GM12875 (cell line): Measurements from ENCODE around the gene ACAT2.
A peak's percentile ranks its signal among the peaks of the same experiment; 100 is the strongest.
"Not testable (repeated sequence)": the region's sequence is repeated elsewhere in the genome, so short reads cannot be mapped to it uniquely, and the experiment has no call there.

Experiments used
- H3K4me3 ChIP-seq: one replicate; pipeline ENCODE4 v1.5.1; 2011; ENCODE audit warnings: low read depth, low read length, control low read depth
- TF ChIP-seq, protein P1 (sequence below): IDR thresholded peaks from 2 replicates; pipeline ENCODE4 v1.5.1; 2011; ENCODE audit warnings: low read depth, mild to moderate bottlenecking, control low read depth, inconsistent platforms, low read length, moderate library complexity, borderline replicate concordance; ENCODE audit not compliant: insufficient read depth

ACAT2 gene

DNA sequence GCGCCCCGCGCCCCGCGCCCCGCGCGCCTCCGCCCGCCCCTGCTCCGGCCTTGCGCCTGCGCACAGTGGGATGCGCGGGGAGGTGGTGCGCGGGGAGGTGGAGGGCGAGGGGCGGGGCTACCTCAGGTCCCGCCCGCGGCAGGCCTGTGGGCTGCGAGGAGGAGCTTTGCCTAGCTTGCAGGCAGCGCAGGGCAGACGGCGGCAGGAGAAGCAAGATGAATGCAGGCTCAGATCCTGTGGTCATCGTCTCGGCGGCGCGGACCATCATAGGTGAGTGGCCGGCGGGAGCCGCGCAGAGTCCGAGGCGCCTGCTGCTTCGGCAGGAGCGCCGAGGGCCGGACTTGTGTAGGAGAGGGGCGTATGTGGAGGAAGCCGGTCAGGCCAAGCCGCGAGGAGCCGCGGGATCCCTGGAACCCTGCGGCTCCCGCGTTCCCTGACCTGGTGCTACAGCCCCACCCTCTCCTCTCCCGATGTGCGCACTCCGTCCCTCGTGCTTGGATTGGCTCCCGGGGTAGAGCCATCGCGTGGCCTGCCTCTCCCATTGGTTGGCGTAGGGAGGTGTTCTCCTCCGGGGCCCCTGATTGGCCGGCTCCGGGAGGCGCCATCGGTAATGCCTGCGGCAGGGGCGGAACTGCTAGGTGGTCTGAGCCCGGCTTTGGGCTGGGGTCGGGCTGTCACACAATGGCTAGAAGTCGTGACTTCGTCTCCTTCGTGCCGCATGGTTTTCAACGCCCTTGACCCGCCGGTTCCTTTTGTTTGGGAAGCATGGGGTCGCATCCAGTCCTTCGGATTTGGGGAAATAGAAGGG is at the start of gene ACAT2:
TSS of gene ACAT2 (plus strand) at position 173 of the 808 bp plus-strand sequence. CDS start at position 216, 43 bp downstream.
- H3K4me3 ChIP-seq = peak within 1 kb of the TSS; percentile 65
- TF ChIP-seq, protein P1, sequence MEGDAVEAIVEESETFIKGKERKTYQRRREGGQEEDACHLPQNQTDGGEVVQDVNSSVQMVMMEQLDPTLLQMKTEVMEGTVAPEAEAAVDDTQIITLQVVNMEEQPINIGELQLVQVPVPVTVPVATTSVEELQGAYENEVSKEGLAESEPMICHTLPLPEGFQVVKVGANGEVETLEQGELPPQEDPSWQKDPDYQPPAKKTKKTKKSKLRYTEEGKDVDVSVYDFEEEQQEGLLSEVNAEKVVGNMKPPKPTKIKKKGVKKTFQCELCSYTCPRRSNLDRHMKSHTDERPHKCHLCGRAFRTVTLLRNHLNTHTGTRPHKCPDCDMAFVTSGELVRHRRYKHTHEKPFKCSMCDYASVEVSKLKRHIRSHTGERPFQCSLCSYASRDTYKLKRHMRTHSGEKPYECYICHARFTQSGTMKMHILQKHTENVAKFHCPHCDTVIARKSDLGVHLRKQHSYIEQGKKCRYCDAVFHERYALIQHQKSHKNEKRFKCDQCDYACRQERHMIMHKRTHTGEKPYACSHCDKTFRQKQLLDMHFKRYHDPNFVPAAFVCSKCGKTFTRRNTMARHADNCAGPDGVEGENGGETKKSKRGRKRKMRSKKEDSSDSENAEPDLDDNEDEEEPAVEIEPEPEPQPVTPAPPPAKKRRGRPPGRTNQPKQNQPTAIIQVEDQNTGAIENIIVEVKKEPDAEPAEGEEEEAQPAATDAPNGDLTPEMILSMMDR = no peak

DNA sequence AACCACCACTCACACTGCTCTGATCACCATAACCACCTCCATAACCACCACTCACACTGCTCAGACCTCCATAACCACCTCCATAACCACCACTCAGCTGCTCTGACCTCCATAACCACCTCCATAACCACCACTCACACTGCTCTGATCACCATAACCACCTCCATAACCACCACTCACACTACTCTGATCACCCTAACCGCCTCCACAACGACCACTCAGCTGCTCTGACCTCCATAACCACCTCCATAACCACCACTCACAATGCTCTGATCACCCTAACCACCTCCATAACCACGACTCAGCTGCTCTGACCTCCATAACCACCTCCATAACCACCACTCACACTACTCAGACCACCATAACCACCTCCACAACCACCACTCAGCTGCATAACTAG is 49.5 kb upstream of the ACAT2 start:
- H3K4me3 ChIP-seq = not testable (repeated sequence)

DNA sequence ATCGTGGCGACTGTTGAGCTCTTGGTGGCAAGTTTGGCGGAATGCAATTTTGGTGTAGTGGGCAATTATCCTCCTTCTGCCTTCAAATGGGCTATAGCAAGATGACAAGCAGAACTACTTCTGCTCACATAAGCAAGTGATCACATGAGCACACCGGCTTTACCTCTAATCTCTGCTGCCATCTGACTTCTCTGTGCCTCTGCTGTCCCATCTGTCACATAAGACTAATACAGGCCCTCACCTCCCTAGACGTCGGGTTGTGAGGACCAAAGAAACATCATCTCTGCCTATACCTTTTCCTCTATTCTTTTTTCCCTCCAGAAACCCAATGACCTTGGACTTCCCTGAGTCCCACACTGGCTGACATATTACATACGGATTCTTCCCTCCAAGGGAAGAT is 47.9 kb upstream of the ACAT2 start:
- TF ChIP-seq, protein P1 = no peak
- H3K4me3 ChIP-seq = no peak overlapping the region

DNA sequence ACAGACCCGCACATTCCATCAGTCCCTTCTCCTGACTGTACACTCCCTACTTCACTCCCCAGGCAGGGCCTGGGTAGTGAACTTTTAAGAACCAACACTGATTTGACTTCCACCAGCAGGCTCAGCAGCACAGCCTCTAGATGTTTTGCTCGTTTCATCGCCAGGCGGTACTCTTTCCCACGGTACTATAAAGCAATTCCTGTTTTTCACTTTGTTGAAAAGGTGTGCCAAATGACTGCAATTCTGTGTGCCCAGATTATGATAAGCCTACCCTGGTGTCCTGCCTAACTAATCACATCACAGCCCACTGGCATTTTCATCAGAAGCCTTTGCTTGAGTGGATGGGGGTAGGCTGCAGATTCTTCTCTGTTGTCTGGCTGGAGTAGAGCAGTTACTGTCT is 47.4 kb upstream of the ACAT2 start:
- TF ChIP-seq, protein P1 = no peak
- no peak overlapping the region for H3K4me3 ChIP-seq

GRCh38 chr6:159715166-159715565 is 46.7 kb upstream of the ACAT2 start:
- H3K4me3 ChIP-seq = no peak overlapping the region
- TF ChIP-seq, protein P1 = no peak

- TF ChIP-seq, protein P1 = no peak
- H3K4me3 ChIP-seq = no peak overlapping the region
Observed at GRCh38 chr6:159715605-159716004, 46.2 kb upstream of the ACAT2 start.

DNA sequence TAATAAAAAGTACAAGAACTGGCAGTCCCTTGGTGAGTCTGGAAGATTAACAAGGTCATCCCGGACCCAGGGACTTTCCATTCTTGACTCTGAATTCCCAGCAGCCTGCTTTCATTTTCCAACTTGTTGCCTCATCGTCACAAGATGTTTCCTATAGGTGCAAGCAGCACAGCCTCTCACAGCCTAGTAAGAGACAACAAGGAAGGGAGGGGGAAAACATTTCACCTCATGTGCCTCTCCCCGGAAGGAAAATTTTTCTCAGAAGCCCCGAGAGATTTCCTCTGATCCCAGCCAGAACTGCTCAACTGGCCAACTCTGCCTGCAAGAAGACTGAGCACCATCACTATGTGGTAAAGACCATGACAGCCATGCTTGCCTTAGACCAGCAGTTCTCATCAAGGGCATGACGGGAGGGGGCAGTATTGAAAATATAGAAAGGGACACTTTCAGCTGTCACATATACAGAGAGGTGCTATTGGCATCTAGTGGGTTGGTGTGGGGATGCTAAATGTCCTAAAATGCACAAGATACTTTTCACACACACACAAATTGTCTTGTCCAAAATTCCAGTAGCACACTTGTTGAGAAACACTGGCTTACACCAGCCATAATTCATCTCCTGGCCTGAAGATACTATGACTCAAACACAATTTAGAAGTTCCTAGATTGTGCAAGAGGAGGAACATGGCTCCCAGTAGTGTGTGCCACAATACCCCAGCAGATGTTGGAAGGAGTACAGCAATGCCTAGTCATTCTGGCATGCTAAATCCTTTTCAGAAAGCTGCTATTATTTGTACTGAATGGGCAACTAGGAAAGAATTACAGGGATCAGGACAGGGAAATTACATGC is 45.4 kb upstream of the ACAT2 start:
- H3K4me3 ChIP-seq = no peak overlapping the region
- TF ChIP-seq, protein P1 = no peak
